Stimulated activated CD8-positive, alpha-beta memory T cell treated with anti-CD3 and anti-CD28 coated beads, Interleukin-7, amount 100 ng/mL, for 4 hours (primary cell): Measurements from ENCODE around the gene VPS54.
"Not testable (repeated sequence)": the region's sequence is repeated elsewhere in the genome, so short reads cannot be mapped to it uniquely, and the experiment has no call there.

Experiments used
- DNase-seq, 2 donors: peaks; one replicate each; pipeline ENCODE4 v3.0.0-alpha.2; 2020; ENCODE audit warnings: low read depth in 2 of 2

The VPS54 gene

DNA sequence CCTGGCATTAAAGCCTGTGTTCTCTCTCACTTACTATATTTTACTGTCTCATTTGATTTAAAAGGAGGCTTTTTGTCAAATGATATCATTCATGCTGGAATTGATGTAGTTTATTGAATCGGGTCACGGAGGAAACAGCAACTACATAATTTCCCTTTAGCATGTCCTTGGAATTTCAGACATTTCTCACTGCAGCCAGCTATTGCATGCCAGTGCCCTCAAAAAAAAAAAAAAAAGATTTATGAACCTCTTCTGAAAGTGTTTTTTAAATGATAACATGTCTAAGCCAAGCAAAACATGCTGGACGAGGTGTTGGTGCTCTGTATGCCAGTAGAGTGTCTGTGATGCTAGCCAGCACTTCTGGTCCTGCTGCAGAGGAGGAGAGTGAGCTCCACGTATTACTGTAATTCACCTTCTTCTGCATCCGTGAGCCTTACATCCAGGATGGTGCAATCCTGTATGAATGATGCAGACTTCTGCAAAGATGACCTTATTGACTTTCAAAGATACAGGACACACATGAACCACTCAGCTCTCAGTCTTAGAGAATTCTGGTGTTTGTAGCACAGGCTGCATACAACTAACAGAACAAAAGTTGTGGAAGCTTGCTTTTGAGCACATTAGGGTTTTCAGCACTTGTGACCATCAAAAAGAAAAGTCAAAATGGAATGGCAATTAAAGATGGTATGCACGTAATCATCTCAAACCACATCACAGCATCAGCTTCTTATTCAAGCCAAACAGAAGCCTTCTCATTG lies 146.5 kb downstream of the VPS54 start:
- no peak for DNase-seq

DNA sequence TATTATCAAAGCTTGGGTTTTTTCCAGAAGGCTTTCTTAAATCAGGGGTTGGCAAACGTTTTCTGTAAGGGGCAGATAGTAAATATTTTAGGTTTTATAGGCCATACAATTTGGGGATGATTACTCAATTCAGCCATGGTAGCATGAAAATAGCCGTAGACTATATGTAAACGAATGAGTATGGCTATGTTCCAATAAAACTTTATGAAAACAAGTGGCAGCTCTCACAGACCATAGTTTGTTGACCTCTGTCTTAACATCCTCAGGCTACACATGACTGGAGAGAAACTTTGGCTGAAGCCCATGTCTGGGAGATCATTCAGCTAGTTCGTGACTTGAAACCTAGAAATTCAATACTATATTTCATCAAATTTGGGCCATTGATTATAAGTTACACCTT lies 147.4 kb downstream of the VPS54 start:
- DNase-seq = no peak

DNA sequence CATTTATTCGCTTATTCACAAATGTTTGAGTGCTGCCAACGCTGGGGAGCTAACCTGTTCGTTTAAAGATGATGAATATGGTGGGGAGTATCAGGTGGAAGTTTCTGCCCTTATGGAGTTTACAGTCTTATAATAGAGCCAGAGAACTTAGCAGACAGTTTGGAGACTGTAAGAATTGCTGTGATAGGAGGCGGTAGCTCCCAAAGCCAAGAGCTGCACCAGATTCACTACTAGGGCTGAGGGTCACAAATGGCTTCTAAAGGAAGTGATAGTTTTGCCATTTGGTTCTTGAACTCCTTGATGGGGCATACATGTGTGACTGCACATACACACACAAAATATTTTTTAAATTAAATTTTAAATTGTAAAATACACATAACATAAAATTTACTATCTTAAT lies 148.5 kb downstream of the VPS54 start:
- DNase-seq = no peak

DNA sequence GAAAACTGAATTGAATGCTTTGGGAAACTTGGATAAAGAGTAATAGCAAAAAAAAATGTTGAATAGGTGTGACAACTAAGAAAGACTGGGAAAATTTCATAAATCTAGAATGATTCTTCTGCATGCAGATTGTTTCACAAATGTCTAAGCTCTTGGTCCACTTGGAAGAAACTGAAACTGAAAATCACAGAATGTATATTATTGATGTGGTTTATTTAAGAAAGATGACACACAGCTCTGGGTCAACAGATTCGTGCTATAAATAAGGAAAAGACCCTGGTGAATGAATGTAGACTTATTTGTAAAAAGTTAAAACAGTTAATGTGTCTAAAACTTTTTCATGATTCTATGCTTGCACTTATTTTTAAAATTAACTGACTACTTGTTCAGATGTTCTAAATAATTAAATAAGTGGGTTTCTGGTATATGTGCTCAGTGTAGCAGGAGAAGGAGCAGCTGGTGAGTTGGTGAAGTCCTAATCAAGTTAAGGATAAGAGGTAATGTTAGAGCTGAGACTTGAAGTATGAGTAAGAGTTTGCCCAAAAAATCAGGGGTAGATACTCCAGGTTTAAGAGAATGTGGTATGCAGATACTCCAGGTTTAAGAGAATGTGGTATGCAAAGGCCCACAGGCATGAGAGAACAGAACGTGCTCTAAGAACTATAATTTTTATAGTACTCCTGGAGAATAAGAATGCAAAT lies 153.1 kb downstream of the VPS54 start:
- DNase-seq = no peak

DNA sequence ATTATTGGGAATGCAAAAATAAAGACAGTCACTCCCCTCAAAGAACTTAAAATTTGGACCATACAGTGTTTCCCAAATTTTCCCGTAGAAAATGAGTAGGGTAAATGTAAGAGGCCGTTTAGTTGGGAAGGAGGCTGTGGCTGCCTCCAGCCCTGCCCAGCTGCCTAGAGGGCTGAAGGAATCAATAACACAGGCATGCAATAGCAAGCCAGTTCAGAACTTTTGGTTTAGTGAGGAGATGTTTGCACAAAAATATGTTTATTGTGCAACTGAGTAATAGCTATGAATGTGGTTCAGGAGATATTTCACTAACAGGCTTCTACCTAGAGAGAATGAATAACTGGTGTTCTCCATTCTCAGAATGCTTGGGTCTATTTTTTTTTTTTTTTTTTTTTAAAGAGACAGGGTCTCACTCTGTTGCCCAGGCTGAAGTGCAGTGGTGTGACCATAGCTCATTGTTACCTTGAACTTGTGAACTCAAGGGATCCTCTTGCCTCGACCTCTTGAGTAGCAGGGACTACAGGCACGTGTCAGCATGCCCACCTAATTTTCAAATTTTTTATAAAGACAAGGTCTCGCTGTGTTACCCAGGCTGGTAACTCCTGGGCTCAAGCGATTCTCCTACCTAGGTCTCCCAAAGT lies 153.9 kb downstream of the VPS54 start:
- DNase-seq = no peak

DNA sequence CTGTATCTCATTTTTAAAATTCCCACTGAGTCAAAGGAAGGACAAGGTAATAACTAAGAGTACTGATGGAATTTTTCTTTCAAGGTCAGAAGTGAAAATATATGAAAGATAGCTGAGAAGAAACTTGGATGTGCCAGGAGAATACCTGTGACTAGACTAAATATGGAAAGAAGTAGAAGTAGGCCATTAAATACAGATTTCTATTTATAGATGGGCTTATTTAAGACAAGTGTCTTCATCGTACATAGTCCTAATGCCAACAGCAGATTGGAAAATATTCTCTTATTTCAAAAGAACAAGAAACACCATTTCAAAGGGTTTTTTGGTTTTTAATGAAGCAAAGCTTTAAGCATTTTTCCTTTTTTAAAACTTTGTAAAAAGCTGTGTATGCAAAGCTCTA lies 155.5 kb downstream of the VPS54 start:
- no peak for DNase-seq

DNA sequence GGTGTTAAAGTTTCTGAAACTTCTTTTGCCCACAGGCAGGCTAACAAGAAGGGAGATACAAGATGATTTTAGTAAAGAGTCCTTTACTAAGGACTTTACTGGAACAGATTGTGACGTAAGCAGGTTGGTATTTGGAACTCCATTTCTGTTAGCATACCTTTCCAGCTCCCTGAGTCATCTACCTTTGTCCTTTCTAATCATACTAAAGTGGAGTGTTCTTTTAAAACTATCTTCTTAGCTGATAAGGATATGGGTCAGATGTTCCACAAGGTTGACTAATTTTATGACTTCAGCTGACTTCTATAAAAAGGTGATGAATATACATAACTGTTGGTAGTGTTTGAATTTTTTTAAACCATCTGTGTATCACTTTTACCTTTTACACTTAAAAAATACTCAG lies 156.4 kb downstream of the VPS54 start:
- no peak for DNase-seq

DNA sequence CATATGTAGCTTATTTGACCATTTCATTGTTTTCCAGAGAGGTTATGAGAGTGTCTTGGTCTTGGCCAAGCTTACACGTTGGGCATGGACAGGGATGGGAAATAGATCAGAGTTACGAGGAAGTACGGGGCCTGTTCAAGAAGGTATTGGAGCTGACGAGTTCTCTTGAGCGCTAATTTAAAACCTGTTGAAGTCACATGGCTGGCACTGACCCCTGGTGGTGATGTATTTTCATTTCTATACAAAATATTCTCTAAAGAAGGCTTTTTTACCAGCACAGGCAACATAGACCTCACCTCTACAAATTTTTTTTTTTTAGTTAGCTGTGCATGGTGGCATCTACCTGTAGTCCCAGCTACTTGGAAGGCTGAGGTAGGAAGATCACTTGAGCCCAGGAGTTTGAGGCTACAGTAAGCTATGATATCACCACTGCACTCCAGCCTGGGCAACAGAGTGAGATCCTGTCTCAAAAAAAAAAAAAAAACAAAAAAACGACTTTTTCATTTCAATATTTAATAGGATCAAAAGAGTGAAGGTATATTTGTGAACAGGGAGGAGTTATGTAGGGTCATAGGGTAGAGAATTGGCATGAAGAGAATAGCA lies 157.9 kb downstream of the VPS54 start:
- peak; percentile 24 to 41 for DNase-seq

DNA sequence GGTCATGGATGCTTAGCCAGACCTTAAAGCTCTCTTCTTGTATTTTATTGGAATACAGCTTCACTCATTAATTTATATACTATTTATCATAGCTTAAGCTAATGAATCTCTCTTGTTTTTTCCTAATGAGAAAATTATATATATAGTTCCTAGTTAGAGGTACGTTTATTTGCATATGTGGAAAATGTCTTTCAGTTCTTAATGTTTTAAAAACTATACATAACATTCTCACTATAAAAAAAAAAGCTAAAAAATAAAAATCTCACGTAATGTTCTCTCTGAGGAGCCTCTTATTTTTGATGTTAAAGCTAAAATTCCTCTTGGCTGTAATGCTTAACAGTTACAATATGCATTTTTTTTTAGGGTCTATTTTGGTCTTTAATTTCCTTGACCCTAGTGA lies 160.9 kb downstream of the VPS54 start:
- DNase-seq = no peak

DNA sequence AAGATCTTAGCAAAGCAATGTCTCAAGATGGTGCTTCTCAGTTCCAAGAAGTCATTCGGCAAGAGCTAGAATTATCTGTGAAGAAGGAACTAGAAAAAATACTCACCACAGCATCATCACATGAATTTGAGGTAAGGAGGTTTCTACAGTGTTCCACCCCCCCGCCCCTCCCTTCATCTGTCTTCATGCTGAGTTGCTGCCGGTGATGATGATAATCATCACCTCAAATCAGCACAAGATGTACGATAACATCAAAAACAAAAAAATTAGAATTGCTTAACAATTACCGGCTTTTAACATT lies 163.0 kb downstream of the VPS54 start:
- DNase-seq = peak; percentile 47 to 52

DNA sequence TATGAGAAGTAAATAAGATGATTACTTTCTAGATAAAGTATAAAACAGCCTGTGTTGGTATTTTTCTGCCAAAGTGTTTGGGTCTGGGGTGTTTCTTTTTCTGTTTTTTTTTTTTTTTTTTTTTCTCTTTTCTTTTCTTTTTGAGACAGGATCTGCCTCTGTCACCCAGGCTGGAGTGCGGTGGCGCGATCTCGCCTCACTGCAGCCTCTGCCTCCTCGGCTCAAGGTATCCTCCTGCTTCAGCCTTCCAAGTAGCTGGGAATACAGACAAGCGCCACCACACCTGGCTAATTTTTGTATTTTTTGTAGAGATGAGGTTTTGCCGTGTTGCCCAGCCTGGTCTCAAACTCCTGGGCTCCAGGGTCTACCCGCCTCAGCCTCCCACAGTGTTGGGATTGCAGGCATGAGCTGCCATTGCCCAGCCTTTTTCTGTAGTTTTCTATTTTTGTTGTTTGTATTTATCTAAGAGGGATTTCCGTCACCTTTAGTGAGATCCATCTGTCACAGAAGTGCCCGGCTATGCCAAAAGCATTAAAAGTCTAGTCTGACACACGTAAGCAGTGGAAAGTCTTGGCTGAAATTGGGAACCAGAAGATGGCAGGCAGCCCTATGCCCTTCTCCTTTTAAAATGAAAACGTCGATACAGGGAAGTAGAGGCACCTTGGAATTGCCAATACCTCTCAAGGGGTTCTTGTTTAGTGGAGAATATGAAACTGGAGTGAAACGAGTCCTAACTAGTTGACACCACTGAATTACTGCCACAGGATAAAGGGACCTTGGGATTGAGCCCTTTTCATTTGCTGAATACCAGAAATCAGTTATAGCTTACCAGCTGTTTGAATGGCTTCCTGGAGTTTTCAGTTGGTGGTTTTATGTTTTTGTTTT lies 163.6 kb downstream of the VPS54 start:
- DNase-seq = no peak

DNA sequence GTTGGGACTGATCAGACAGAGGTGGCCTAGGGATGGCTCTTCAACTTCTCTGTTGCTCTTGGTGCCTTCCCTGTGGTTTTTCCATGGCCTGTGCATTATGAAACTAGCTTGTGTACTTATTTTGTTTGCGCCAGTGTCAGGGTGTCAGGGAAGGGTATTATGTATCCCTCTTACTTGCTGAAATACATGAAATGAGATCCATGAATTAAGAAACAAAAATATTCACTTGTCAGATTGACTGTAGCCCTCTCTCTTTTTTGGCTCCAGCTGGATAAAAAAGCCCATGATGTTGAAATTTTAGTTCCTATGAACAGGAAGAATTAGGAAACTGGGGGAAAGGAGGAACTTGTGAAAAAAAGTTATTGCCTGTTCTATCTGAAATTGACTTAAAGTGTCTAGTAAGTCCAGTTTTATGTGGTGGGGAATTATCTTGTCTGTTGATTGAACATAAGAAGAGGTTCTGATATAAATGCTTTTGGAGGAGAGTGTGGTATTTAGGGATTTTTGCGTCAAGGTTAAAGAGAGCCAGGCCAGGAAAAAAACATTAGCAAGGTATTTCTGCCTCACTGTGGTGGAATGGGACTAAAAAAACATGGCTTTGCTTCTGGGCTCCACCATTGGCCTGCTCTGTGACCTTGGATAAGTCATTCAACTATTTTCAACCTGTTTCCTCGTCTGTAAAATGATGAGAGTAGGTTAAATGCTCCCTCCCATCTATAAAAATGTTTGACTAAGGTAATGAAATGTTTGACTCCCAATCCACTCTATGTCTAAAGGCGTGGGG lies 165.5 kb downstream of the VPS54 start:
- DNase-seq = no peak

DNA sequence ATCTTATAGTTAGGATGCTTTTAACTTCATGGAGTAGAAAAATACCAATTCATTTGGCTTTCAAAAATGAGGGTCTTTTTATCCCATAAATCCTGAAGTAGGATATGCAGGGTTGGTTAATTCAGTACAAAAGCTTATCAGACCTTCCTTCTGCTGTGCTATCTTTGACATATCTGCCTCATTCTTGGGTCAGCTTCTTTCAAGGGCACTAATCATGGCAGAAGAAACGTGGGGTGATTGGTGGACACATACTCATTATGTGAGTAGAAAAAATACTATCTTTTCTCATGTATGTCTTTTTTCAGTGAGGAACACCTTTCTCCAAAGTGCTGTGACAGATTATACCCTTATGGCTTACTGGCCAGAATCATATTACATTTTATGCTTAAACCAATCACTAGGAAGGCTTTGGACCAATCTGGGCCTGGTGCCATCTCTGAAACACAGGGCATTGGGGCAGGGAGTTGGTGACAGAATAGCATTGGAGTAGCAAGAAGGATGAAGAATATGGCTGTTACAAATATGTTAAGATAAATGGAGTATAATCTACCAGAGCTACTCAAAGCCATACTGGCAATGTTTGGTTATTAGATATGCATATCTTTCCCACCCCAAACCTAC lies 167.4 kb downstream of the VPS54 start:
- no peak for DNase-seq

DNA sequence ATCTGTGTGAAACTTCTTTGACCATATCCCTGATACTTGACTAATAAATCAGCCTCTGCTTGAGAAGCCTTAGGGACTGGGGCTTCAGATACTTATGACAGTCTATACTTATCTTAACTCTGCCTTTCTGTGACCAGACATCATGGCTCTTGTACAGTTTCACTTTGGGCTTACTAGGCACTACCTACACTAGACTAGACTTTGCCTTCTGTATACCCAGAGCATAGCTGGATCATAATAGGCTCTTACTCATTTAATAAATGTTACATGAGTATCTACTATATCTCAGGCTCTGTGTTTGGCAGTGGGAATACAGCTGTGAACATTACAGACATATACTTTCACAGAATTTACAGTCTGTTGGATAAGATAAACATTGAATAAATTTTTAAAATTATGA lies 168.6 kb downstream of the VPS54 start:
- DNase-seq = no peak

DNA sequence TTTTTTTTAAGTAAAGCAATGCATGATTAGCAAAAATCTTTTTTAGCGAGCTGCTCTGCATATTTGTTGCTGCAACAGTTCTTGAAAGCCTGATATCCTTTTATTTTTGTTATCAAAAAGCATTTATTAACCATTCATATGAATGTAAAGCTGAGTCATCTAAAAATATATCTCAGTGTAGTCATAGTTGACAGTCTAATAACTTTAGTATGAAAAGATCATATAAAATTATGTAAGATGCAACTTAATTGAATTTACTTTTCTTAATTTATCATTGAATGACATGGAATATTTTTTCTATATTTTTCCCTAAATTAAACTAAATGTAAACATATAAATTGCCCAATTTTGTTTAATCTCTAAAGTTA lies 169.0 kb downstream of the VPS54 start:
- no peak for DNase-seq

DNA sequence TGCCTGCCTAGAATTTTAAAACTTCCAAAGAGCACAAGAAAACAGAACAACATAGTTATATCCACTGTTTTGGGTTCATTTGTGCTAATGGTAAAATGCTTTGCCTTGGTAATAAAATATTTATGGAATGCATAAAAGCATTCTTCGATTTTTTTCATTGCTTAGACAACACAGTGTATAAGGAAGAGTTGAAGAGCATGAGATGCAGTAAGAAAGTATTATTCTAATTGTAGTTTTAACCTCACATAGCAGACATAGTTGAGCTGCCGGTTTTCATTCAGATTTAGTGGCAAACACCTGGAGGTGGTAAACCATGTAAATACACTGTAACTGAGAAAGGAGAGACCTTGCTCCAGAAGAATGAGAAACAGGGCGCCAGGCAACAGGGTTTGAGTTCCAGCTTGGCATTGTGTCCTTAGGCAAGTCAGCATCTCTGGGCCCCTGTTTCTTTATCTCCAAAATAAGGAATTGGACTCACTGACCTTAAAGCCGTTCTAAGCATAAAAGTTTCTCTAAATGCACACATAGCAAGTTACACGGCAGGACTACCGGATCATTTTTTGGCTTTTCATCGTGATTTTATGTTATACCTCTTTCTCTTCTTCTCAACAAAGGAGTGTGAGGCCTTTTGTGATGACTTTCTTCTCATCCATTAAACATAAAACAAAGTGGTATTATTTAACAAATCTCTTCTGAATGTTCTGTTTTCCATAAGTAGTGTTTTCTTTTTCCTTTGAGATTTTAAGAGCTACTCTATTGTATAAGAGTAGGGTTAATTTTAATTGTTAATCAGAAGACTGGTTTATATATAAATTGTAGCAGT lies 169.6 kb downstream of the VPS54 start:
- DNase-seq = no peak

DNA sequence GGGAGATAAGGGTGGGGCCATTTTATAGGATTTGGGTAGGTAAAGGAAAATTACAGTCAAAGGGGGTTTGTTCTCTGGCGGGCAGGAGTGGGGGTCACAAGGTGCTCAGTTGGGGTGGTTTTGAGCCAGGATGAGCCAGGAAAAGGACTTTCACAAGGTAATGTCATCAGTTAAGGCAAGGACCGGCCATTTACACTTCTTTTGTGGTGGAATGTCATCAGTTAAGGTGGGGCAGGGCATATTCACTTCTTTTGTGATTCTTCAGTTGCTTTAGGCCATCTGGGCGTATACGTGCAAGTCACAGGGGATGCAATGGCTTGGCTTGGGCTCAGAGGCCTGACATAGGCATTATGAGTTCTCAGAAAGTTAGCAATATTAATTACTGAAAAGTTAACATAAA lies 171.7 kb downstream of the VPS54 start:
- DNase-seq = not testable (repeated sequence)

DNA sequence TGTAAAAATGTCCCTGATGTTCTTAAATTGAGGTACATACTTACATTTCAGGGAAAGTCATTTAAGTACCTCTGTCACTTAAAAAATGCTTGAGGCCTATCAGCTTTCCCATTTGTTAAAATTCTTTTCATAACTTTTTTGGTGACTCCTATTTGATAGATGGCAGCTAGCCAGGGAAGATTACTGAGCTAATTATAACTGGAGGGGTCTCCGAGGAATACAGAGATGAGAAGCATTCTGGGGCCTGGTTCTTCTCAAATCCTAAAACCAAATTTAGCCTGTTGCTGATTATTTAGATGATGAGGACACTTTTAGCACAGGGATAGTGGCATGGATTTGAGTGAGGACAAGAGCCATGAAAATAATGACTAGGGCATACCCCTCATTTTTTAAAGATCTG lies 172.7 kb downstream of the VPS54 start:
- DNase-seq = no peak

DNA sequence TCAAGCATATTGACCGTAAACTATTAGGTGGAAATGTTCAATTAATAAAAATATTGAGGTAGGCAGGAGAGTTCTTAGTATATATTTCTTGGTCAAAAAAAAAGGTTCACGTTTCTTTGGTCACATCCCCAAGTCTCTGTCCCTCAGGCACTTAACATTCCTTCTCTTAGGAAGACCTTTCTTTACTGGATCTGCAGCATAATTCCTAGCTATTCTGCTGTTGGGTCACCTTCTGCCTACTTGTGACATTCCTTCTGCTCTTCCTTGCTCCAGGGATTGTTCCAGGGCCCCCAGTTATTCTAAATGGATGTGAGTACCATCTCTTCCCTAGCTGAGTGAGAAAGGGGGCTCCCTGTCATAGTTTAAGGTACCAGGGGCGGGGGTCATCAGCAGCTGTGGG lies 173.4 kb downstream of the VPS54 start:
- no peak for DNase-seq

DNA sequence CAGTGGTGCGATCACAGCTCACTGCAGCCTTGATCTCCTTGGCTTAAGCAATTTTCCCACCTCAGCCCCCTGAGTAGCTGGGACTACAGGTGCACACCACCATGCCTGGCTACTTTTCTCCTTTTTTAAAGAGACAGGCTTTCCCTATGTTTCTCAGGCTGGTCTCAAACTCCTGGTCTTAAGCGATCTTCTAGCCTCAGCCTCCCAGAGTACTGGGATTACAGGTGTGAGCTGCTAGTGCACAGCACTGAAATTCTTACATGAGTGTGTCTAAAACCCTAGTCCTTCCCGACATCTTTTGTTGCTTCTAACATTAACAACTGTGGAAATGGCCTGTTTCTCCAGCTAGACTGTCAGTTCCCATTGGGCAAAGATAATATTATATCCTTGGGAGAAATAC lies 174.6 kb downstream of the VPS54 start:
- no peak for DNase-seq
